Loucy (cell line): ENCODE data around the gene DDX55.

Experiments
- EZH2phosphoT487 ChIP-seq: fragments of 200-600 bp; IDR thresholded peaks from 2 replicates; pipeline ENCODE4 v1.6.1; 2018; ENCODE audit warnings: antibody characterized with exemption, mild to moderate bottlenecking, moderate library complexity, borderline replicate concordance
- TF ChIP-seq, protein P1 (sequence below): fragments of 200-600 bp; sonication (generic); conservative IDR thresholded peaks from 2 replicates; pipeline ENCODE4 v1.5.1; 2014; ENCODE audit warnings: mild to moderate bottlenecking, antibody characterized with exemption, low read length

- TF ChIP-seq, protein P1, sequence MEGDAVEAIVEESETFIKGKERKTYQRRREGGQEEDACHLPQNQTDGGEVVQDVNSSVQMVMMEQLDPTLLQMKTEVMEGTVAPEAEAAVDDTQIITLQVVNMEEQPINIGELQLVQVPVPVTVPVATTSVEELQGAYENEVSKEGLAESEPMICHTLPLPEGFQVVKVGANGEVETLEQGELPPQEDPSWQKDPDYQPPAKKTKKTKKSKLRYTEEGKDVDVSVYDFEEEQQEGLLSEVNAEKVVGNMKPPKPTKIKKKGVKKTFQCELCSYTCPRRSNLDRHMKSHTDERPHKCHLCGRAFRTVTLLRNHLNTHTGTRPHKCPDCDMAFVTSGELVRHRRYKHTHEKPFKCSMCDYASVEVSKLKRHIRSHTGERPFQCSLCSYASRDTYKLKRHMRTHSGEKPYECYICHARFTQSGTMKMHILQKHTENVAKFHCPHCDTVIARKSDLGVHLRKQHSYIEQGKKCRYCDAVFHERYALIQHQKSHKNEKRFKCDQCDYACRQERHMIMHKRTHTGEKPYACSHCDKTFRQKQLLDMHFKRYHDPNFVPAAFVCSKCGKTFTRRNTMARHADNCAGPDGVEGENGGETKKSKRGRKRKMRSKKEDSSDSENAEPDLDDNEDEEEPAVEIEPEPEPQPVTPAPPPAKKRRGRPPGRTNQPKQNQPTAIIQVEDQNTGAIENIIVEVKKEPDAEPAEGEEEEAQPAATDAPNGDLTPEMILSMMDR, result no peak
- TF ChIP-seq EZH2phosphoT487, result no peak
These were observed 15.7 kb downstream of the DDX55 start for GRCh38 chr12:123617580-123617979.
